Hepatocyte (in vitro differentiated cells): Measurements from ENCODE around the gene TEDC1. TPM values are rescaled to one million over a fixed set of nuclear protein-coding genes. Genes with fewer than 3 reads are reported as not detected.
A peak's percentile ranks its signal among the peaks of the same experiment; 100 is the strongest.

ENCODE experiments used
- DNase-seq: peaks from one replicate; pipeline ENCODE4 v3.0.0-alpha.2; 2016; ENCODE audit warnings: low spot score
- H2AFZ ChIP-seq: fragments of 200-600 bp; sonication (generic); 2 replicates; pipeline ENCODE4 v1.6.0; 2016; ENCODE audit warnings: antibody characterized with exemption, mild to moderate bottlenecking
- H3K27ac ChIP-seq: fragments of 200-600 bp; sonication (generic); 2 replicates; pipeline ENCODE4 v1.5.1; 2016; ENCODE audit warnings: mild to moderate bottlenecking
- H3K27me3 ChIP-seq: fragments of 200-600 bp; sonication (generic); 2 replicates; pipeline ENCODE4 v1.6.1; 2016
- H3K36me3 ChIP-seq: fragments of 200-600 bp; sonication (generic); replicated peaks from 2 replicates; pipeline ENCODE4 v1.5.1; 2016; ENCODE audit warnings: low read depth; ENCODE audit not compliant: insufficient read depth
- H3K4me1 ChIP-seq: fragments of 200-600 bp; sonication (generic); 2 replicates; pipeline ENCODE4 v1.5.1; 2016; ENCODE audit warnings: mild to moderate bottlenecking, moderate library complexity; ENCODE audit not compliant: insufficient read depth
- H3K4me2 ChIP-seq: fragments of 200-600 bp; sonication (generic); 2 replicates; pipeline ENCODE4 v1.6.0; 2016
- H3K4me3 ChIP-seq: fragments of 200-600 bp; sonication (generic); 2 replicates; pipeline ENCODE4 v1.5.1; 2016; ENCODE audit warnings: mild to moderate bottlenecking
- H3K79me2 ChIP-seq: fragments of 200-600 bp; sonication (generic); 2 replicates; pipeline ENCODE4 v1.6.0; 2017; ENCODE audit warnings: mild to moderate bottlenecking
- H3K9me2 ChIP-seq: fragments of 200-600 bp; sonication (generic); replicated peaks from 2 replicates; pipeline ENCODE4 v1.6.0; 2017; ENCODE audit warnings: mild to moderate bottlenecking; ENCODE audit not compliant: insufficient read depth
- H3K9me3 ChIP-seq: fragments of 200-600 bp; sonication (generic); 2 replicates; pipeline ENCODE4 v1.5.1; 2016; ENCODE audit warnings: low read depth, mild to moderate bottlenecking
- H4K20me1 ChIP-seq: fragments of 200-600 bp; sonication (generic); 2 replicates; pipeline ENCODE4 v1.6.0; 2016; ENCODE audit warnings: mild to moderate bottlenecking; ENCODE audit not compliant: insufficient read depth, poor library complexity, severe bottlenecking
- EZH2 ChIP-seq: fragments of 200-600 bp; sonication (generic); IDR thresholded peaks from 2 replicates; pipeline ENCODE4 v1.6.1; 2016; ENCODE audit warnings: antibody characterized with exemption, mild to moderate bottlenecking, borderline replicate concordance
- EZH2phosphoT487 ChIP-seq: fragments of 200-600 bp; sonication (generic); IDR thresholded peaks from one replicate; pipeline ENCODE4 v1.6.1; 2018; ENCODE audit warnings: antibody characterized with exemption, mild to moderate bottlenecking, low read depth, moderate library complexity; ENCODE audit not compliant: unreplicated experiment, severe bottlenecking
- WGBS: methylation state at CpG from one replicate; pipeline ENCODE4 v1.1.6; 2016; ENCODE audit warnings: low lambda C conversion rate; ENCODE audit errors: missing lambda C conversion rate; 5-methylcytosine and 5-hydroxymethylcytosine counted together
- polyA plus RNA-seq: library from polyadenylated mRNA; unstranded; fragments of >200 nt; fragmentation: Nextera tagmentation; extraction: Ambion mirVana; gene quantifications from 2 replicates; pipeline ENCODE4 v1.2.1, GENCODE V29; 2016
- total RNA-seq: library from RNA; depleted of rRNA; stranded (reverse); fragments of >200 nt; gene quantifications from 2 replicates; pipeline ENCODE4 v1.2.3, GENCODE V29; 2014
- TF ChIP-seq, protein P1 (sequence below): fragments of 200-600 bp; sonication (generic); IDR thresholded peaks from 2 replicates; pipeline ENCODE4 v1.5.1; 2016; ENCODE audit warnings: antibody characterized with exemption, mild to moderate bottlenecking; ENCODE audit not compliant: poor library complexity

The TEDC1 gene, protein sequence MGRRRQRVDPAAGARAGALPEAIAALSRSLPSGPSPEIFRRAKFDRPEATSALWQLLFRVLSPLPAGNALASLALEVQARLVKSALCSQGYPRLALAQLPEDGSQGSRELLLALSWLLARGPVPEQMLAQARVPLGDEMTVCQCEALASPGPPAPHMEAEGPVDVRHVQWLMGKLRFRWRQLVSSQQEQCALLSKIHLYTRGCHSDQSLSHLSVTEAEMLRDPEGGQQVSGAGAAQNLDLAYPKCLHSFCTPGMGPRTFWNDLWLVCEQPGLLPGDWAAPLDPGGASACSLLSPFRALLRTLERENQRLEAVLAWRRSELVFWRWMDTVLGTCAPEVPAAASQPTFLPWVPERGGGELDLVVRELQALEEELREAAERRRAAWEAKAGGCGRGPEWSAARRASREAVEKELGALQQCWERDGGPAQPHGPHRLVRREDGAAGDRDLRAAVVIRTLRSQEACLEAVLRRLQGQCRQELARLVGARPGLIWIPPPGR
- total RNA-seq (3.5 and 3.9 TPM in 2 replicates), polyA plus RNA-seq (4.9 and 5.1 TPM in 2 replicates)

DNA sequence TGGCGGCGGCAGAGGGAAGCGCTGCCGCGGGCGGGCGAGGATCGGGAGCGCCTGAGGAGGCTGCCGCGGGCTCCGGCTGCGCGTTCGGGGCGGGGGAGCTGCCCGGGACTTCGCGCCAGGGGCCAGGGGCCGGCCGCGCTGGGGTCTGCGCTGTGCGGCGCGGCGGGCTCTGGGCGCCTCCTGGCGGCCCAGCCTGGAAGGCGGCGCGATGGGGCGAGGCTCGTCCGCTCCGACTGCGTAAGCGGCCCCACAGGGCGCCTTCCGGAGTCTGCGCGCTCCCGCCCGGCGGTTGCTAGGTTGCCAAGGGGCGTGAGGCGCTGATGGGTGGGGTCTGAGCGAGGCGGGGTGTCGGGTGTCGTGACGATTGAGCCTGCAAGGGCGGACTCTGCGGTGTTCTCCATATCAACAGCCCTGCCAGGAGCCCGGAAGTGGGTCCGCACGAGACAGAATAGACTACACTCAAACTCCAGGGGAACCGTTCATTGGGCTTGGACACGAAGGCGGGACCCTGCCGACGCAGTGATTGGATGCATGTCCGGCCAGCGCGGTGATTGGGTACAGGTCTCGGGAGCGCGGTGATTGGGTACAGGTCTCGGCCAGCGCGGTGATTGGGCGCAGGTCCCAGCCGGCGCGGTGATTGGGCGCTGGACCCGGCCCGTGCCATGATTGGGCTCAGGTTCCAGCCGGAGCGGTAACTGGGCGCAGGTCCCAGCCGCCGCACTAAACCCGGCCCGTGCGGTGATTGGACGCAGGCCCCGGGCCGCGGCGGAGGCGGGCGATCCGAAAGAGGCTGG lies at the start of gene TEDC1:
Gene TEDC1 (plus strand): TSS at position 675 of the 794 bp plus-strand sequence. CDS start 130 bp downstream, outside the sequence.
- no peaks in the 10 kb centered on the region for H3K9me3 ChIP-seq
- H3K9me2 ChIP-seq: no peaks in the 10 kb centered on the region
- peak within 1 kb of the TSS; percentile 37 for H3K4me3 ChIP-seq
- H3K27me3 ChIP-seq: peaks cover 12% of the 10 kb centered on the region
- H3K4me1 ChIP-seq: peaks cover 10% of the 10 kb centered on the region
- H3K79me2 ChIP-seq: no peaks in the 10 kb centered on the region
- TF ChIP-seq, protein P1, sequence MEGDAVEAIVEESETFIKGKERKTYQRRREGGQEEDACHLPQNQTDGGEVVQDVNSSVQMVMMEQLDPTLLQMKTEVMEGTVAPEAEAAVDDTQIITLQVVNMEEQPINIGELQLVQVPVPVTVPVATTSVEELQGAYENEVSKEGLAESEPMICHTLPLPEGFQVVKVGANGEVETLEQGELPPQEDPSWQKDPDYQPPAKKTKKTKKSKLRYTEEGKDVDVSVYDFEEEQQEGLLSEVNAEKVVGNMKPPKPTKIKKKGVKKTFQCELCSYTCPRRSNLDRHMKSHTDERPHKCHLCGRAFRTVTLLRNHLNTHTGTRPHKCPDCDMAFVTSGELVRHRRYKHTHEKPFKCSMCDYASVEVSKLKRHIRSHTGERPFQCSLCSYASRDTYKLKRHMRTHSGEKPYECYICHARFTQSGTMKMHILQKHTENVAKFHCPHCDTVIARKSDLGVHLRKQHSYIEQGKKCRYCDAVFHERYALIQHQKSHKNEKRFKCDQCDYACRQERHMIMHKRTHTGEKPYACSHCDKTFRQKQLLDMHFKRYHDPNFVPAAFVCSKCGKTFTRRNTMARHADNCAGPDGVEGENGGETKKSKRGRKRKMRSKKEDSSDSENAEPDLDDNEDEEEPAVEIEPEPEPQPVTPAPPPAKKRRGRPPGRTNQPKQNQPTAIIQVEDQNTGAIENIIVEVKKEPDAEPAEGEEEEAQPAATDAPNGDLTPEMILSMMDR: peak; percentile 66
- no peak for TF ChIP-seq EZH2phosphoT487
- TF ChIP-seq EZH2: no peak
- H3K36me3 ChIP-seq: no peaks in the 10 kb centered on the region
- peak within 1 kb of the TSS; percentile 69 for H2AFZ ChIP-seq
- no peaks in the 10 kb centered on the region for H4K20me1 ChIP-seq
- DNase-seq: peak; percentile 98
- WGBS: 20% methylated on average over 69 of the region's 94 CpGs
- peak within 1 kb of the TSS; percentile 100 for H3K4me2 ChIP-seq
- H3K27ac ChIP-seq: peak within 1 kb of the TSS; percentile 84

GRCh38 chr14:105442125-105442524 lies 48.9 kb upstream of the TEDC1 start:
- Histone ChIP-seq H3K4me2 (no peak overlapping the region), H3K4me1 (no peaks in the 10 kb centered on the region), H3K27me3 (no peaks in the 10 kb centered on the region), H3K27ac (no peak overlapping the region), H3K79me2 (peaks cover 12% of the 10 kb centered on the region), H3K9me2 (no peaks in the 10 kb centered on the region), H3K36me3 (no peaks in the 10 kb centered on the region), H2AFZ (no peak overlapping the region), H3K9me3 (no peaks in the 10 kb centered on the region), H4K20me1 (peaks cover 12% of the 10 kb centered on the region), H3K4me3 (no peak overlapping the region)
- DNase-seq: no peak
- TF ChIP-seq EZH2phosphoT487 (no peak), EZH2 (no peak)
- TF ChIP-seq, protein P1: no peak
- WGBS: 85% methylated on average over 17 of the region's 17 CpGs

- H4K20me1 ChIP-seq: peaks cover 6% of the 10 kb centered on the region
- DNase-seq: no peak
- H3K4me3 ChIP-seq: no peak overlapping the region
- WGBS: 87% methylated on average over 12 of the region's 12 CpGs
- no peak for TF ChIP-seq EZH2phosphoT487
- TF ChIP-seq EZH2: no peak
- TF ChIP-seq, protein P1: no peak
- H2AFZ ChIP-seq: no peak overlapping the region
- H3K4me1 ChIP-seq: no peaks in the 10 kb centered on the region
- H3K4me2 ChIP-seq: no peak overlapping the region
- no peaks in the 10 kb centered on the region for H3K27me3 ChIP-seq
- peaks cover 5% of the 10 kb centered on the region for H3K79me2 ChIP-seq
- H3K9me3 ChIP-seq: no peaks in the 10 kb centered on the region
- no peaks in the 10 kb centered on the region for H3K9me2 ChIP-seq
- no peaks in the 10 kb centered on the region for H3K36me3 ChIP-seq
- H3K27ac ChIP-seq: no peak overlapping the region
These were observed 48.2 kb upstream of the TEDC1 start for GRCh38 chr14:105442834-105443233.
